NAMALWA (cell line): ENCODE data around the gene CHTF8.

Source experiments
- DNase-seq: peaks from one replicate; pipeline ENCODE4 v3.0.0-alpha.2; 2015; ENCODE audit warnings: low spot score

The CHTF8 gene

DNA sequence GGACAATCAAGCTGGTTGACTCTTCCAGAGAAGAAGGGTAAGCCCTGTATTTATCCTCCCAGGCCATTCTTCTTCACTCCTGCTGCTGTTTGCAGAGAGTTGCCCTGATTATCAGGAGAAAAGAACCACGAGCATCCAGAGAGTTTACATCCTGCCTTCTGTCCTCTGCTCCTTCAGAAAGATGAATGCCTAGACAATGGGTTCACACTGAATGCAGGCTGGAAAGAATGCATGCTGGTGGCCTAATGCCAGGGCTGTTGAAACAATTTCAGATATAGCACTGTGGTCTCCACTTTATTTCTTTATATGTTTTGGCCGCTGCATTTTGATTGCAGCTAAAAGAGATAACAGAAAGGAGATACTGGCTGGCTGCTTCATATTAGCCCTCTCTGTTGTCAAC is 48.1 kb downstream of the CHTF8 start:
- DNase-seq = no peak

DNA sequence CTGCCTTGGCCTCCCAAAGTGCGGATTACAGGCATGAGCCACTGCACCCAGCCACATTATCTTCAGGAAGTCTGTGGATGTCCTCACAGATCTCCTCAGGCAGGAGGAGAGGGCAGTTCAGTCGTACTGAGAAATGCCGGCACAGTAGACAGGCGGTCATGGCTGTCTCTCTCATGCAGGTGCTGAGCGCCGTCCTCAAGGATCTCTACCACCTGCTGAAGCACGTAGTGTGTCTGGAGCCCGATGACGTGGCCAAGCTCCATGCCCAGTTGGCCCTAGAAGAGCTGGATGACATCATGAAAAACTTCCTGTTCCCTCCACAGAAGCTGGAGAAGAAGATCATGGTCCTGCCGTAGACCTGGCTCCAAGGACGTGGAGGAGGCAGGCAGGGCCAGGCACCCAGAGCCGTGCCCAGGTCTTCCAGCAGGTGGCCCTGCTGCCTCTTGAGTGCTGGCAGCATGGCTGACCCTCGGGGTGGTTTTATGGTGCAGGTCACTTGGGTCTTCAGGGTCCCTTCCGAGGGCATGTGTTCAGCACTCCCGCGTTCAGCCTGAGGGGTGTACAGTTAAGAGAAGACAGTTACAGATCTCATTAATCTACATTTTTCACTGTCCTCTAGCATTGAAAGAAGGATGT is 49.0 kb downstream of the CHTF8 start:
- DNase-seq = no peak

DNA sequence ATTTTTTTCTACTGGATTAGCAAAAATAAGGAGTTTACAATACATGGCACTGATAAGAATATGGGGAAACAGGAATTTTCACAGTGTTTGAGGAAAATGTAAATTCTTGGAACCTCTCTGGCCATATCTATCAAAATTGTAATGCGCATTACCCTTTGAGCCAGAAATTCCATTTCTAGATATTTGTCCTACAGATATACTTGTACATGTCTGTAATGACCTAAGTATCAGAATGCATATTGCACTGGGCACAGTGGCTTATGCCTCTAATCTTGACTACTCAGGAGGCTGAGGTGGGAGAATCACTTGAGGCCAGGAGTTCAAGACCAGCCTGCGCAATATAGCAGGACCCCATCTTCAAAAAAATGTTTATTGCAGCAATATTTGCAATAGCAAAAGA is 52.7 kb downstream of the CHTF8 start:
- DNase-seq = no peak

DNA sequence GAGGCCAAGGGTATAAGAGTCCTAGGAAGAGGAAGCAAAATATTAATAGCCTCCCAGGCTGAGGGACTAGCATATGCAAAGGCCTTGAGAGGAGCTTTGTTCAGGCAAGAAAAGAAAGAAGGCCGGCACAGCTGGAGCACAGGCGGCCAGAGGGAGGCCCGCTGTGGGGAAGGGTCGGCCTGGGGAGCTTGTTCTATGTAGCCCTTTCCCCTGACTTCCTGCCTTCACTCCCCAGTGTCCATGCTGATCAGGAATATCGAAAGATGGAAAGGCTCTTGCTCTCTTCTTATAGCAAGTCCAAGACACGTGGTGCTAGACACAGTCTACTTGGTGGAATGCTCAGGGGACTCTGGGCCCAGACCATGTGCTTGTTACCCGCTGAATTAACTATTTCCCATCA is 54.3 kb downstream of the CHTF8 start:
- no peak for DNase-seq

DNA sequence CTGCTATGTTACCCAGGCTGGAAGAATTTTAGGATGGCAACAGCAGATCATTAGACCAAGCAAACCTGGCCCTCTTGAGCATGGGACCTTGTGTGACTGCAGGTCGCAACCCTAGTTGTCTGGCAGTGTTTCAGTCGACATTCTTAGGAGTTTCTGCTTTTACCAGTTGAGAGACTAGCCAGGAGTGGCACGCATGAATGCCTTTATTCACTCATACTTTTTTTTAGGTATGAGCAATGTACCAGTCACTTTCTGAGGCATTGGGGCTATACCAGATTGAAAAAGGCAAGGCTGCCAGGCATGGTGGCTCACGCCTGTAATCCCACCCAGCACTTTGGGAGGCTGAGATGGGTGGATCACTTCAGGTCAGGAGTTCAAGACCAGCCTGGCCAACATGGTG is 55.1 kb downstream of the CHTF8 start:
- DNase-seq = no peak

DNA sequence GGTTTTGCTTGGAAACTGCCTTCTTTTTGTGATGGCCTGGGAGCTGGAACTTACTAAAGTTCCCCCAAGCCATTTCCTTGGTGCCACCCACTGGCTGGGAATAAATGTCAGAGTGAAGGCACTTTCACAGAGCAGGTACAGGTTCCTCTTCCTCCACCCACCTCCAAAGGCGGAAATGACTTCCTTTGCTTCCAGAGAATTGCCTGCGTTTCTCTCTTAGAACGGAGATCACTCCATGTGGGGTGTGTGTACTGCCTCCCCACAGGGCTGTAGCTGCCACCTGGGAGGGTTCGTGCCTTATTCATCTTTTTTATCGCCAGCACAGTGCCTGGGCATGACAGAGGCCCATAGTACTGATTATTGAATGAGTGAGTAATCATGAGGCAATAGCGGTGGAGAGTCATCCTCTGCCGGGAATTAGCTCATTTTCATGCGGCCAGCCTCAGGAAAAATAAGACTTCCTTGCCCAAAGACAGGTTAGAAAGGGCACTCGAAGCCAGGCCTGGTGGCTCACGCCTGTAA is 59.1 kb downstream of the CHTF8 start:
- no peak for DNase-seq

DNA sequence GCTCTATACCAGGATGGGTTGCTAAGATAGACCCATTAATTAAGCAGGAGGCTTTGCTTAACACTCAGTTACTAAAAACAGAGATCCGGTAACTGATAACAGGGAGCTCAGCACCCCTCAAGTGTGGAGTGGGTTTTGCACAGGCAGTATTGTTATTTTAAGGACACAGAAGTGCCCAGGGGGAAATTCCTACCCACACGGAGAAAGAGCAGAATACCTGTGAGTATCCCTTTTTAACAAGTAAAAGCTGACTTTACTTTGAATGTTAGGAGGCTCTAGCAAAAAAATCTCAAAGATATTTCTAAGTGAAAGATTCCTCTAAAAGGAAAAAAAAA is 59.8 kb downstream of the CHTF8 start:
- no peak for DNase-seq

DNA sequence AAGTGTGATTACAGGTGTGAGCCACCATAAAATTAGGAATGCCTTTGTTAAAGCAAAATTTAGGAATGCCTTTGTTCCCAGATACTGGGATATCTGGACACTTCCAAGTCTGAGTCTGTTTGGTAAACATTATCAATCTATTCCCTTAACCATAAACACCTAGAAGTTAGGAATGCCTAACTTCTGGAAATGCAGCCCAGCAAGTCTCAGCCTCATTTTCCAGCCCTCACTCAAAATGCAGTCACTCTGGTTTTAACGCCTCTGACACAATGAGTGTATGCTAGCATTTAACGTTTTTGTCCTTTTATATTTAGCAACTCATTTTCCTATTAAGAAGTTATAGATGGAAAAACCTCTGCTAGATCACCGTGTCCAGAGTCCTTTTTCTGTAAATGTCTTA is 61.4 kb downstream of the CHTF8 start:
- no peak for DNase-seq

DNA sequence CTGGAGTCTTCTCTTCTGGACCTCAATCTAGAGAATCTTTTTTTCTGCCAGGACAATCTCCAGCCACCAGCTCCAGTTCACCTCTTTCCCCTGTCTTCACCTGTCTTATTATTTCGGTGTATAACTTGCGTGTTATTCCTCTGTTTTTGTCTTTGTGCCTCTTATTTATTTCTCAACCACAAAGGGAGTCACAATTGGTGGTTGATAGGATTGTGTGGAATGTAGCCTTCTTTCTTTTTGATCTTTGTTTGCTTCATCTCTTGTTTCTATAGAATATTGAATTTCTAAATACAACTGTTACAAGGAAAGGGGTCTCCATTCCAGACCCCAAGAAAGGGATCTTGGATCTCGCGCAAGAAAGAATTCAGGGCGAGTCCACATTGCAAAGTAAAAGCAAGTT is 62.9 kb downstream of the CHTF8 start:
- DNase-seq = no peak
